ENCODE results near the gene PIAS1. TPM values are rescaled to one million over a fixed set of nuclear protein-coding genes. Genes with fewer than 3 reads are reported as not detected.
"Not testable (repeated sequence)": the region's sequence is repeated elsewhere in the genome, so short reads cannot be mapped to it uniquely, and the experiment has no call there.

The PIAS1 gene
- total and polyA plus RNA-seq, 9 of the 15 experiments (the other 6 are each of a cell fraction or from before 2014, with no cell fraction given), result 18.0 to 59.1 (median 28.5) TPM

DNA sequence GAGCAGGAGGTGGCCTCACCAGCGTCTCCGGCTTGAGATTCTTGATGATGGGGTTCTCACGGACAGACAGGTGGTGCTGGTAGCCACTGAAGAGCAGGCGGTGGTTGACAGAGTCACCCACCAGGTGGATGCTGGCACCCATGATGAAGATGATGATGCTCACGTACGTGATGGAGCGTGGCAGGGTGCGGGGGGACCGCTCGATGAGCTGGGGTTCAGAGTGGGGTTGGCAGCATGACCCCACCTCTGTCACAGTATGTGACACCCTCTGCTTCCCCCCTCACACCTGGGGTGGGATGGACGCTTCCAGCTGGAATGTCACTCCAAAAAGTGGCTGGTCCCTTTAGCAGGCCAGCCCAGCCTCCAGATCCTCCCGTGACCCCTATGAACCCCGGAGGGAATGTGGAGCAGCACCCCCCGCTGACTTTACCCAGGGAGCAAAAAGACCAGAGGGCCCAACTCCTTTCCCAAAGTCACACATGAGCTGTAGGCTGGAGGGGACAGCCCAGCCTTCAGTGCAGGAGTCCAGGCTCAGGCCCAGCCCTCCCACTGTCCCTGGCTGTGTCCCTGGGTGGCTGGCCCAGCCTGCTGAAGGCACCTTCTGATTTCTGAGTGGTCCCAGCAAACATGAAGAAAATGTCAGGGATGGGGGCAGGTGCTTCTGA is 157.7 kb downstream of the PIAS1 start:
- H3K4me2 ChIP-seq (ENCODE audit: insufficient read depth, low read length), result no peak overlapping the region

DNA sequence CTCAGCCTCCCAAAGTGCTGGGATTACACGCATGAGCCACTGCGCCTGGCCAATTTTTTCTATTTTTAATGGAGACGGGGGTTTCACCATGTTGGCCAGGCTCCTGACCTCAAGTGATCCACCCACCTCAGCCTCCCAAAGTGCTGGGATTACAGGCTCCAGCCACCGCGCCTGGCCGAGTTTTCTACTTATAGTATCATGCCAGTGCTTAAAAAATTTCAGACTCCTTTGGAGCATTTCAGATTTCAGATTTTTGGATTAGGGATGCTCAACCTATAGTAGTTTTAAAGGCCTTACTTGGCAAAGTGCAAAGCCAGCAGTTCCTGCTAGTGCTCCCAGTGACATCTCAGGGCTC is 159.4 kb downstream of the PIAS1 start:
- Histone ChIP-seq H3K4me1 (replicated peaks in 1 of 2; ENCODE audit: control insufficient read depth in 2 of 2, insufficient read depth in 2 of 2, low read length in 2 of 2) (peaks cover 0 to 21% of the 10 kb centered on the region in 2 experiments; a peak in 2 of 5 replicates), H4K20me1 (replicated peaks; ENCODE audit: control insufficient read depth, insufficient read depth, low read length) (peaks cover 17% of the 10 kb centered on the region), H3K36me3 (ENCODE audit: control insufficient read depth, insufficient read depth, low read length) (peaks cover 87% of the 10 kb centered on the region; the same call in 2 of the 3 replicates), H3K79me2 (ENCODE audit: control insufficient read depth, insufficient read depth, low read length) (peaks cover 49% of the 10 kb centered on the region)
- H2AFZ ChIP-seq (ENCODE audit: low read depth, low read length); CTCF ChIA-PET (ENCODE audit: low intra/inter-chr PET ratio); H3K27ac ChIP-seq (ENCODE audit: extremely low read depth, low read depth, low read length); H3K4me2 ChIP-seq (ENCODE audit: insufficient read depth, low read length); in situ Hi-C loops (cut with MboI); H3K4me3 ChIP-seq; BruUV-seq (replicated peaks); H3K9ac ChIP-seq (ENCODE audit: insufficient read depth in 1 of 2, low read depth in 2 of 2, low read length in 2 of 2); ATAC-seq; DNase-seq (ENCODE audit: extremely low read depth in 1 of 4, low spot score in 3 of 4); H3K27me3 ChIP-seq (ENCODE audit: control insufficient read depth in 2 of 2, insufficient read depth in 2 of 2, low read length in 2 of 2); H3K9me1 ChIP-seq (ENCODE audit: control insufficient read depth, insufficient read depth, low read length); FAIRE-seq; H3K9me3 ChIP-seq (replicated peaks; ENCODE audit: control insufficient read depth, insufficient read depth, low read depth, low read length): not testable (repeated sequence)
- POLR2A ChIA-PET, result interaction anchor here (0.6 kb wide), 1 partner anchor 372 kb away, joined by 4 read pairs; no protein-coding TSS in a partner anchor
- intact Hi-C loops (cut with micrococcal nuclease), result loop anchor here (5.0 kb wide), 1 partner anchor 351 kb away; no protein-coding TSS in a partner anchor
- 87% methylated on average over 6 of the region's 6 CpGs for WGBS (ENCODE audit: insufficient coverage, low coverage, missing lambda C conversion rate)

More for the DNA sequence above, 157.7 kb downstream of the PIAS1 start:
- Histone ChIP-seq H3K36me3 (ENCODE audit: control insufficient read depth, insufficient read depth, low read length) (peaks cover 84% of the 10 kb centered on the region; the same call in 2 of the 3 replicates), H3K4me1 (replicated peaks in 1 of 2; ENCODE audit: control insufficient read depth in 2 of 2, insufficient read depth in 2 of 2, low read length in 2 of 2) (peaks cover 0 to 32% of the 10 kb centered on the region in 2 experiments; a peak in 2 of 5 replicates), H4K20me1 (replicated peaks; ENCODE audit: control insufficient read depth, insufficient read depth, low read length) (peaks cover 17% of the 10 kb centered on the region; the same call in 1 of the 2 replicates), H2AFZ (ENCODE audit: low read depth, low read length) (no peak overlapping the region), H3K9ac (ENCODE audit: insufficient read depth in 1 of 2, low read depth in 2 of 2, low read length in 2 of 2) (no peak overlapping the region), H3K27me3 (ENCODE audit: control insufficient read depth in 2 of 2, insufficient read depth in 2 of 2, low read length in 2 of 2) (no peaks in the 10 kb centered on the region), H3K9me3 (replicated peaks; ENCODE audit: control insufficient read depth, insufficient read depth, low read depth, low read length) (no peaks in the 10 kb centered on the region), H3K27ac (ENCODE audit: extremely low read depth, low read depth, low read length) (no peak overlapping the region), H3K9me1 (ENCODE audit: control insufficient read depth, insufficient read depth, low read length) (peaks cover 3% of the 10 kb centered on the region), H3K79me2 (ENCODE audit: control insufficient read depth, insufficient read depth, low read length) (peaks cover 32% of the 10 kb centered on the region), H3K4me3 (no peak overlapping the region)
- in situ Hi-C loops (cut with MboI), result no loop called here
- 93% methylated on average over 12 of the region's 14 CpGs for WGBS (ENCODE audit: insufficient coverage, low coverage, missing lambda C conversion rate)
- FAIRE-seq, result no peak
- ChIA-PET POLR2A (interaction anchor here (0.7 kb wide), 1 partner anchor 20 kb away, joined by 3 read pairs; no protein-coding TSS in a partner anchor), CTCF (ENCODE audit: low intra/inter-chr PET ratio) (no interaction called here)
- ATAC-seq, result no peak
- no peak for DNase-seq (ENCODE audit: extremely low read depth in 1 of 4, low spot score in 3 of 4)
- intact Hi-C loops (cut with micrococcal nuclease), result loop anchor here (5.0 kb wide), 1 partner anchor 349 kb away; no protein-coding TSS in a partner anchor
- BruUV-seq (replicated peaks), result no TSS peak
- TF ChIP-seq ZNF24 (IDR thresholded peaks at IDR 0.05) (no peak), ZNF140 (CRISPR knock-in tag; IDR thresholded peaks at IDR 0.05) (no peak), ZC3H8 (IDR thresholded peaks at IDR 0.05) (no peak), NFRKB (IDR thresholded peaks at IDR 0.05; ENCODE audit: low read depth) (no peak), KDM5B (IDR thresholded peaks at IDR 0.05; ENCODE audit: insufficient replicate concordance, low read depth, low read length) (no peak), TAF15 (IDR thresholded peaks at IDR 0.05; ENCODE audit: low read depth, low read length) (no peak), ZC3H11A (IDR thresholded peaks at IDR 0.05; ENCODE audit: low read depth, low read length) (no peak), BRF1 (IDR thresholded peaks at IDR 0.05; ENCODE audit: borderline replicate concordance, extremely low read depth, insufficient read length) (no peak), ZNF282 (CRISPR knock-in tag; IDR thresholded peaks at IDR 0.05) (no peak), ZNF175 (CRISPR knock-in tag; IDR thresholded peaks at IDR 0.05; ENCODE audit: low read depth) (no peak), NCOA4 (IDR thresholded peaks at IDR 0.05; ENCODE audit: partially characterized antibody) (no peak)
- TF ChIP-seq, protein P1, sequence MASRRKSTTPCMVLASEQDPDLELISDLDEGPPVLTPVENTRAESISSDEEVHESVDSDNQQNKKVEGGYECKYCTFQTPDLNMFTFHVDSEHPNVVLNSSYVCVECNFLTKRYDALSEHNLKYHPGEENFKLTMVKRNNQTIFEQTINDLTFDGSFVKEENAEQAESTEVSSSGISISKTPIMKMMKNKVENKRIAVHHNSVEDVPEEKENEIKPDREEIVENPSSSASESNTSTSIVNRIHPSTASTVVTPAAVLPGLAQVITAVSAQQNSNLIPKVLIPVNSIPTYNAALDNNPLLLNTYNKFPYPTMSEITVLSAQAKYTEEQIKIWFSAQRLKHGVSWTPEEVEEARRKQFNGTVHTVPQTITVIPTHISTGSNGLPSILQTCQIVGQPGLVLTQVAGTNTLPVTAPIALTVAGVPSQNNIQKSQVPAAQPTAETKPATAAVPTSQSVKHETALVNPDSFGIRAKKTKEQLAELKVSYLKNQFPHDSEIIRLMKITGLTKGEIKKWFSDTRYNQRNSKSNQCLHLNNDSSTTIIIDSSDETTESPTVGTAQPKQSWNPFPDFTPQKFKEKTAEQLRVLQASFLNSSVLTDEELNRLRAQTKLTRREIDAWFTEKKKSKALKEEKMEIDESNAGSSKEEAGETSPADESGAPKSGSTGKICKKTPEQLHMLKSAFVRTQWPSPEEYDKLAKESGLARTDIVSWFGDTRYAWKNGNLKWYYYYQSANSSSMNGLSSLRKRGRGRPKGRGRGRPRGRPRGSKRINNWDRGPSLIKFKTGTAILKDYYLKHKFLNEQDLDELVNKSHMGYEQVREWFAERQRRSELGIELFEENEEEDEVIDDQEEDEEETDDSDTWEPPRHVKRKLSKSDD (conservative IDR thresholded peaks at IDR 0.05; ENCODE audit: low read length), result no peak
- TF ChIP-seq, protein P2, sequence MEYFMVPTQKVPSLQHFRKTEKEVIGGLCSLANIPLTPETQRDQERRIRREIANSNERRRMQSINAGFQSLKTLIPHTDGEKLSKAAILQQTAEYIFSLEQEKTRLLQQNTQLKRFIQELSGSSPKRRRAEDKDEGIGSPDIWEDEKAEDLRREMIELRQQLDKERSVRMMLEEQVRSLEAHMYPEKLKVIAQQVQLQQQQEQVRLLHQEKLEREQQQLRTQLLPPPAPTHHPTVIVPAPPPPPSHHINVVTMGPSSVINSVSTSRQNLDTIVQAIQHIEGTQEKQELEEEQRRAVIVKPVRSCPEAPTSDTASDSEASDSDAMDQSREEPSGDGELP (CRISPR knock-in tag; IDR thresholded peaks at IDR 0.05; ENCODE audit: borderline replicate concordance), result no peak

Data from K562 (cell line).